Chondrocyte (in vitro differentiated cells): ENCODE data around the gene ERGIC3. TPM values are rescaled to one million over a fixed set of nuclear protein-coding genes. Genes with fewer than 3 reads are reported as not detected.

ENCODE experiments used
- DNase-seq: peaks from one replicate; pipeline ENCODE4 v3.0.0; 2021; ENCODE audit warnings: mixed read lengths, low spot score
- H3K27ac Mint-ChIP-seq: one replicate; pipeline ENCODE4 v1.8.0; 2021; ENCODE audit warnings: mild to moderate bottlenecking, moderate library complexity, mixed read lengths; ENCODE audit not compliant: unreplicated experiment
- H3K27me3 Mint-ChIP-seq: 2 replicates; pipeline ENCODE4 v1.8.0; 2021; ENCODE audit warnings: low read depth, mixed read lengths
- H3K36me3 Mint-ChIP-seq: 2 replicates; pipeline ENCODE4 v1.8.0; 2021; ENCODE audit warnings: low read depth, mixed read lengths
- H3K4me1 Mint-ChIP-seq: 2 replicates; pipeline ENCODE4 v1.8.0; 2021; ENCODE audit warnings: low read depth, mild to moderate bottlenecking, mixed read lengths
- H3K4me3 Mint-ChIP-seq: one replicate; pipeline ENCODE4 v1.8.0; 2021; ENCODE audit warnings: mild to moderate bottlenecking, moderate library complexity, mixed read lengths; ENCODE audit not compliant: unreplicated experiment
- H3K9me3 Mint-ChIP-seq: 2 replicates; pipeline ENCODE4 v1.8.0; 2021; ENCODE audit warnings: low read depth, mixed read lengths
- CTCF ChIP-seq: fragments of 200-600 bp; sonication (generic); IDR thresholded peaks from 2 replicates; pipeline ENCODE4 v1.5.0; 2021; ENCODE audit warnings: antibody characterized with exemption, mild to moderate bottlenecking, moderate library complexity
- total RNA-seq: library from RNA; stranded (reverse); gene quantifications from 3 replicates; pipeline ENCODE4 v1.2.1, GENCODE V29; 2021

ERGIC3 gene
- total RNA-seq, 1 donor from 2014 or later = 208 TPM

GRCh38 chr20:35518955-35519354 lies 22.9 kb upstream of the ERGIC3 start:
- Mint-ChIP-seq H3K4me3 (no peak overlapping the region), H3K9me3 (no peaks in the 10 kb centered on the region), H3K4me1 (peaks cover 8% of the 10 kb centered on the region), H3K27ac (no peak overlapping the region), H3K36me3 (no peaks in the 10 kb centered on the region), H3K27me3 (no peaks in the 10 kb centered on the region)
- no peak for TF ChIP-seq CTCF
- DNase-seq = no peak

- DNase-seq = no peak
- Mint-ChIP-seq H3K36me3 (no peaks in the 10 kb centered on the region), H3K4me1 (no peaks in the 10 kb centered on the region), H3K4me3 (no peak overlapping the region), H3K27ac (no peak overlapping the region), H3K9me3 (no peaks in the 10 kb centered on the region), H3K27me3 (no peaks in the 10 kb centered on the region)
- TF ChIP-seq CTCF = peak; percentile 67
These were observed 18.5 kb upstream of the ERGIC3 start for GRCh38 chr20:35523298-35523888.

GRCh38 chr20:35525639-35526038 lies 16.2 kb upstream of the ERGIC3 start:
- Mint-ChIP-seq H3K4me3 (no peak overlapping the region), H3K4me1 (no peaks in the 10 kb centered on the region), H3K9me3 (no peaks in the 10 kb centered on the region), H3K27ac (no peak overlapping the region), H3K36me3 (no peaks in the 10 kb centered on the region), H3K27me3 (no peaks in the 10 kb centered on the region)
- no peak for TF ChIP-seq CTCF
- no peak for DNase-seq

GRCh38 chr20:35527122-35527769 lies 14.6 kb upstream of the ERGIC3 start:
- H3K4me1 Mint-ChIP-seq = no peaks in the 10 kb centered on the region
- H3K27me3 Mint-ChIP-seq = no peaks in the 10 kb centered on the region
- no peak overlapping the region for H3K27ac Mint-ChIP-seq
- no peak for TF ChIP-seq CTCF
- H3K9me3 Mint-ChIP-seq = no peaks in the 10 kb centered on the region
- no peak overlapping the region for H3K4me3 Mint-ChIP-seq
- DNase-seq = no peak
- no peaks in the 10 kb centered on the region for H3K36me3 Mint-ChIP-seq

- Mint-ChIP-seq H3K36me3 (no peaks in the 10 kb centered on the region), H3K27ac (no peak within 1 kb of the TSS), H3K27me3 (no peaks in the 10 kb centered on the region), H3K4me1 (no peaks in the 10 kb centered on the region), H3K9me3 (no peaks in the 10 kb centered on the region), H3K4me3 (no peak within 1 kb of the TSS)
- no peak for TF ChIP-seq CTCF
- no peak for DNase-seq
These were observed 12.3 kb upstream of the ERGIC3 start, which contains the start of gene C20orf173 for GRCh38 chr20:35529552-35529951. Gene C20orf173, minus strand, starts transcription at chr20:35529652. Its CDS starts 279 bp downstream, at chr20:35529373.
